SK-N-SH (cell line): ENCODE results near the gene MYLK. TPM values are rescaled to one million over a fixed set of nuclear protein-coding genes. Genes with fewer than 3 reads are reported as not detected.

Experiments
- CTCF ChIA-PET: fragments of 300-600, 350-600 bp; formaldehyde crosslinking; extraction: SDS; loops from one replicate; lab custom pipeline; 2021; lab: Yijun Ruan, JAX
- POLR2A ChIA-PET: fragments of 350-600 bp; sonication (Branson Sonifier 250); formaldehyde crosslinking; extraction: SDS; loops from one replicate; lab custom pipeline; 2020; ENCODE audit warnings: antibody characterized with exemption, inconsistent platforms; lab: Yijun Ruan, JAX
- DNase-seq: peaks from one replicate; pipeline ENCODE4 v3.0.0; 2012
- H2AFZ ChIP-seq: fragments of 200-600 bp; sonication (generic); 2 replicates; pipeline ENCODE4 v1.8.1; 2016; ENCODE audit warnings: antibody characterized with exemption, mild to moderate bottlenecking, low read depth
- H3F3A ChIP-seq: fragments of 200-600 bp; sonication (generic); replicated peaks from 2 replicates; pipeline ENCODE3; 2016; ENCODE audit warnings: antibody characterized with exemption, mild to moderate bottlenecking; ENCODE audit not compliant: insufficient read depth
- H3K27ac ChIP-seq, 2 experiments: fragments of 200-500 bp in 1 of 2; fragments of 200-600 bp in 1 of 2; sonication (Bioruptor generic) in 1 of 2; sonication (generic), shearing (Covaris generic) in 1 of 2; 2 replicates each; pipeline versions ENCODE4 v1.5.1 to v1.6.1; 2014 to 2016; ENCODE audit warnings: low read depth in 2 of 2, inconsistent platforms in 1 of 2, low read length in 1 of 2, mild to moderate bottlenecking in 1 of 2, mixed read lengths in 1 of 2
- H3K27me3 ChIP-seq: fragments of 200-600 bp; sonication (generic), shearing (Covaris generic); 2 replicates; pipeline ENCODE4 v1.6.1; 2016; ENCODE audit warnings: mixed run types; ENCODE audit not compliant: insufficient read depth
- H3K36me3 ChIP-seq, 2 experiments: fragments of 200-500 bp in 1 of 2; fragments of 200-600 bp in 1 of 2; sonication (Bioruptor generic) in 1 of 2; sonication (generic) in 1 of 2; replicated peaks in 1 of 2; 2 replicates each; pipeline versions ENCODE3 to v1.5.1; 2014 to 2016; ENCODE audit warnings: low read length in 1 of 2, mild to moderate bottlenecking in 1 of 2; ENCODE audit not compliant: insufficient read depth in 2 of 2, control insufficient read depth in 1 of 2
- H3K4me1 ChIP-seq, 2 experiments: fragments of 200-500 bp in 1 of 2; fragments of 200-600 bp in 1 of 2; sonication (Bioruptor generic) in 1 of 2; sonication (generic), shearing (Covaris generic) in 1 of 2; 2 replicates each; pipeline versions ENCODE4 v1.5.1 to v1.6.1; 2014 to 2016; ENCODE audit warnings: low read depth in 1 of 2, low read length in 1 of 2, mixed run types in 1 of 2; ENCODE audit not compliant: insufficient read depth in 2 of 2, control insufficient read depth in 1 of 2
- H3K4me2 ChIP-seq: fragments of 200-600 bp; sonication (generic), shearing (Covaris generic); 2 replicates; pipeline ENCODE4 v1.6.1; 2017; ENCODE audit warnings: mixed run types
- H3K4me3 ChIP-seq, 2 experiments: fragments of 200-500 bp in 1 of 2; fragments of 200-600 bp in 1 of 2; sonication (Bioruptor generic) in 1 of 2; sonication (generic), shearing (Covaris generic) in 1 of 2; 2 replicates each; pipeline versions ENCODE4 v1.5.1 to v1.8.1; 2014 to 2016; ENCODE audit warnings: low read depth in 2 of 2, inconsistent platforms in 1 of 2, low read length in 1 of 2, mild to moderate bottlenecking in 1 of 2, mixed read lengths in 1 of 2, moderate library complexity in 1 of 2
- H3K79me2 ChIP-seq: fragments of 200-600 bp; sonication (generic); 2 replicates; pipeline ENCODE4 v1.8.1; 2017; ENCODE audit warnings: mild to moderate bottlenecking; ENCODE audit not compliant: insufficient read depth
- H3K9ac ChIP-seq: fragments of 200-600 bp; sonication (generic); 2 replicates; pipeline ENCODE4 v1.6.1; 2017; ENCODE audit warnings: mixed run types
- H3K9me2 ChIP-seq: fragments of 200-600 bp; sonication (generic); 2 replicates; pipeline ENCODE4 v1.6.1; 2017; ENCODE audit warnings: mixed run types
- H3K9me3 ChIP-seq: fragments of 200-600 bp; sonication (generic); 2 replicates; pipeline ENCODE4 v1.6.1; 2017; ENCODE audit warnings: mixed run types, mild to moderate bottlenecking, moderate library complexity
- H4K20me1 ChIP-seq: fragments of 200-600 bp; sonication (generic); 2 replicates; pipeline ENCODE4 v1.6.1; 2017; ENCODE audit warnings: mild to moderate bottlenecking, mixed run types; ENCODE audit not compliant: insufficient read depth
- FOXJ3 ChIP-seq: sonication (generic); formaldehyde crosslinking; IDR thresholded peaks from 2 replicates; pipeline ENCODE4 v1.5.1; 2020; ENCODE audit warnings: mild to moderate bottlenecking, missing genetic modification reagents
- GABPA ChIP-seq: IDR thresholded peaks from 2 replicates; pipeline ENCODE4 v1.4.0; 2012; ENCODE audit warnings: low read depth, mild to moderate bottlenecking
- IRF3 ChIP-seq: fragments of 150-350 bp; IDR thresholded peaks from 2 replicates; pipeline ENCODE4 v1.6.1; 2016; ENCODE audit warnings: mild to moderate bottlenecking, low read depth, low read length
- NRF1 ChIP-seq: IDR thresholded peaks from 2 replicates; pipeline ENCODE4 v1.6.1; 2012; ENCODE audit warnings: low read depth, mild to moderate bottlenecking, low read length
- POLR2AphosphoS5 ChIP-seq: IDR thresholded peaks from 2 replicates; pipeline ENCODE4 v1.6.1; 2012; ENCODE audit warnings: low read depth, low read length
- TAF1 ChIP-seq: IDR thresholded peaks from 2 replicates; pipeline ENCODE4 v1.6.1; 2012; ENCODE audit warnings: low read depth, mild to moderate bottlenecking, low read length, moderate library complexity, borderline replicate concordance
- TCF12 ChIP-seq: IDR thresholded peaks from 2 replicates; pipeline ENCODE4 v1.4.0; 2012
- YY1 ChIP-seq: IDR thresholded peaks from 2 replicates; pipeline ENCODE4 v1.4.0; 2012; ENCODE audit warnings: low read depth, mild to moderate bottlenecking
- ZBTB33 ChIP-seq: IDR thresholded peaks from 2 replicates; pipeline ENCODE4 v1.4.0; 2012; ENCODE audit warnings: low read depth, borderline replicate concordance
- WGBS: methylation state at CpG from one replicate; pipeline ENCODE4 v1.1.6; 2017; ENCODE audit warnings: low lambda C conversion rate; 5-methylcytosine and 5-hydroxymethylcytosine counted together
- polyA plus RNA-seq, 3 experiments: library from polyadenylated mRNA; depleted of rRNA; stranded (reverse); fragments of >200 nt; gene quantifications; 2 replicates each; pipeline ENCODE4 v1.2.3, GENCODE V29; 2012
- TF ChIP-seq, protein P1 (sequence below): IDR thresholded peaks from 2 replicates; pipeline ENCODE4 v1.4.0; 2012; ENCODE audit warnings: low read depth, borderline replicate concordance
- TF ChIP-seq, protein P2 (sequence below): IDR thresholded peaks from 2 replicates; pipeline ENCODE4; 2012

The MYLK gene
- polyA plus RNA-seq, 1 of the 3 experiments (the other 2 are of a cell fraction) = 272 TPM

GRCh38 chr3:123635717-123636116 is 248.4 kb downstream of the MYLK start (continued):
- TF ChIP-seq, protein P1, sequence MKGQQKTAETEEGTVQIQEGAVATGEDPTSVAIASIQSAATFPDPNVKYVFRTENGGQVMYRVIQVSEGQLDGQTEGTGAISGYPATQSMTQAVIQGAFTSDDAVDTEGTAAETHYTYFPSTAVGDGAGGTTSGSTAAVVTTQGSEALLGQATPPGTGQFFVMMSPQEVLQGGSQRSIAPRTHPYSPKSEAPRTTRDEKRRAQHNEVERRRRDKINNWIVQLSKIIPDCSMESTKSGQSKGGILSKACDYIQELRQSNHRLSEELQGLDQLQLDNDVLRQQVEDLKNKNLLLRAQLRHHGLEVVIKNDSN = no peak

DNA sequence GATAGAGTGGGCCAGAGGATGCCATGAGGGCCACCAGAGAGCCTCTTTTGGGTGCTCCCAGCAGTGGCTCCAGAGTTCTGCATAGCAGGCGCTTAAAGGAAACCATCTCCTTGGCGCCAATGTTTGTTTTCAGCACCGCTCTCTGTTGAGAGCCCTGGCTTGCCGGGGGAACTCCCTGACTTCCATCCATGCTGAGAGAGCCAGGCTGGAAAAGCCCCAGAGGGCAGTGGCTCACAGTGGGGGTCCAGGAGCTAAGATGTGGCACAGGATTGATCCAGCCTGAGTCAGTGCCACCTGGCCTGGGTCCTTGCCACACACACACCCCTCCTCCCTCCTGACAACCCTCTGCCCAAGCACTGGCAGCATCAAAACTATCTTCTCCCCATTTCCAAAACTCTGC is 248.9 kb downstream of the MYLK start:
- no peak for DNase-seq
- WGBS = 96% methylated on average over 3 of the region's 4 CpGs
- TF ChIP-seq, protein P2, sequence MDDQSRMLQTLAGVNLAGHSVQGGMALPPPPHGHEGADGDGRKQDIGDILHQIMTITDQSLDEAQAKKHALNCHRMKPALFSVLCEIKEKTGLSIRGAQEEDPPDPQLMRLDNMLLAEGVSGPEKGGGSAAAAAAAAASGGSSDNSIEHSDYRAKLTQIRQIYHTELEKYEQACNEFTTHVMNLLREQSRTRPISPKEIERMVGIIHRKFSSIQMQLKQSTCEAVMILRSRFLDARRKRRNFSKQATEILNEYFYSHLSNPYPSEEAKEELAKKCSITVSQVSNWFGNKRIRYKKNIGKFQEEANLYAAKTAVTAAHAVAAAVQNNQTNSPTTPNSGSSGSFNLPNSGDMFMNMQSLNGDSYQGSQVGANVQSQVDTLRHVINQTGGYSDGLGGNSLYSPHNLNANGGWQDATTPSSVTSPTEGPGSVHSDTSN = no peak
- TF ChIP-seq FOXJ3 (CRISPR knock-in tag) (no peak), NRF1 (no peak), YY1 (no peak)
- TF ChIP-seq, all 33 proteins: peak for 0
- Histone ChIP-seq H3K4me3 (no peak overlapping the region), H2AFZ (no peak overlapping the region), H3F3A (peaks cover 4% of the 10 kb centered on the region), H3K27ac (no peak overlapping the region), H3K9me3 (no peaks in the 10 kb centered on the region), H3K79me2 (no peaks in the 10 kb centered on the region), H3K4me1 (peaks cover 0 to under 1% of the 10 kb centered on the region in 2 experiments; a peak in 1 of 4 replicates), H3K36me3 (peaks cover 43 to 71% of the 10 kb centered on the region in 2 experiments), H3K27me3 (no peaks in the 10 kb centered on the region), H3K9me2 (no peaks in the 10 kb centered on the region), H3K4me2 (no peak overlapping the region), H3K9ac (no peak overlapping the region), H4K20me1 (no peaks in the 10 kb centered on the region)
- ChIA-PET CTCF (interaction anchor here (1.3 kb wide), 1 partner anchor 88 kb away, joined by 5 read pairs; no protein-coding TSS in a partner anchor), POLR2A (no interaction called here)

GRCh38 chr3:123634149-123635051 is 249.7 kb downstream of the MYLK start:
- no peak overlapping the region for H3K9ac ChIP-seq

More at GRCh38 chr3:123634149-123635051, 249.7 kb downstream of the MYLK start:
- peaks cover 4% of the 10 kb centered on the region for H3F3A ChIP-seq
- H3K4me1 ChIP-seq = no peaks in the 10 kb centered on the region; a peak in 1 of 4 replicates
- no peak overlapping the region for H3K4me3 ChIP-seq
- no peak overlapping the region for H3K27ac ChIP-seq
- H3K9me3 ChIP-seq = no peaks in the 10 kb centered on the region
- no peaks in the 10 kb centered on the region for H3K9me2 ChIP-seq
- H3K4me2 ChIP-seq = no peak overlapping the region
- POLR2A ChIA-PET = no interaction called here
- H3K79me2 ChIP-seq = no peaks in the 10 kb centered on the region
- no peak overlapping the region for H2AFZ ChIP-seq
- peaks cover 40 to 71% of the 10 kb centered on the region in 2 experiments for H3K36me3 ChIP-seq
- CTCF ChIA-PET = interaction anchor here (1.0 to 2.4 kb wide), 3 partner anchors 8 to 89 kb away, joined by 4 to 15 read pairs (median 5); no protein-coding TSS in a partner anchor
- 84% methylated on average over 12 of the region's 15 CpGs for WGBS
- no peaks in the 10 kb centered on the region for H3K27me3 ChIP-seq
- TF ChIP-seq, protein P1 = no peak
- no peak for TF ChIP-seq POLR2AphosphoS5
- no peak for TF ChIP-seq ZBTB33
- no peak for TF ChIP-seq YY1
- TF ChIP-seq GABPA = no peak
- TF ChIP-seq IRF3 = no peak
- TF ChIP-seq, protein P2 = no peak
- TF ChIP-seq TCF12 = no peak
- no peak for TF ChIP-seq FOXJ3 (CRISPR knock-in tag)
- TF ChIP-seq TAF1 = no peak
- no peaks in the 10 kb centered on the region for H4K20me1 ChIP-seq
- DNase-seq = no peak
